ENCODE results near the gene RIPK1.

Gene RIPK1

DNA sequence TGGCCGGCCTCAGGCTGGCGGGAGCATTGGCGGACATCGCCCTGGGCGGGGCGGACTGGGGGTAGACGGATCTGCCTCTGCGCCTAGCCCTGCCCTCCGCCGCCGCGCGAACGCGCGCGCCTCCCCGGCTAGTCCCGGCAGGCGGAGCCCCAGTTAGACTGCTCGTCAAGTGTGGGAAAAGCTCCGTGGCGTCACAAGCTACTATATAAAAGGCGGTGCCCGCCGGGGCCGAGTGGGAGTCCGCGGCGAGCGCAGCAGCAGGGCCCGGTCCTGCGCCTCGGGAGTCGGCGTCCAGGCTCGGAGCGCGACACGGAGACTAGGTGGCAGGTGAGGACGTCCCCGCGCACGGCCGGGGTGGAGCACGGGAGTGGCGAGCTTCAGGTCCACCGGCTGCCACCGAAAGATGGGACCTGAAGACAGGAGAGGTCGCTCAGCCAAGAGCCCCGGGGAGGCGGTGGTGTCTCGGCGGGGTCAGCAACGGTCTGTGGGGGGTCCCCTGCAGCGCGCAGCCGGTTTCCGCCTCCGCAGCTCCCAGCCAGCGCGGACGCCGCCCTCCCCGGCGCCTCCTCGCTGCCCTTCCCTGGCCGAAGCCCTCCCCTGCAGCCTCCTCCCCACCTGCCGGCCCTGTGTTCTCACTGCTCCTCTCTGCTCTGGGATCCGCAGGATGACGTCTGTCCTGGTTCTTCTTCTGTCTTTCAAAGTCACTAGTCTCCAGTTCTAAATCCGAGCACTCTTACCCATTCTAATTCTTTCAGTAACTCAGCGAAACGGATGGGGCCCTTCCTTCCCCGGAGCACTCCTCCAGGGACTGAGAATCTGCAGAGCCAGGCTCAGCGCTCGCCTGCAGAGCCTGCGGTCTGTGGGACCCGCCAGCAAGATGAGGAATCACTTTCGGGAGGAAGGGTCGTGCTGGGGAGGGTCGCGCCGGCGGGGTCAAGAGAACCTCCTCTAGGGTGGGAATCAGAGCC is 4.3 kb upstream of the RIPK1 start:
- peak; percentile 95 for DNase-seq (ENCODE audit: low read depth)
- H3K4me3 ChIP-seq (ENCODE audit: low read length): peak overlapping the region; percentile 68
- TF ChIP-seq, protein P1, sequence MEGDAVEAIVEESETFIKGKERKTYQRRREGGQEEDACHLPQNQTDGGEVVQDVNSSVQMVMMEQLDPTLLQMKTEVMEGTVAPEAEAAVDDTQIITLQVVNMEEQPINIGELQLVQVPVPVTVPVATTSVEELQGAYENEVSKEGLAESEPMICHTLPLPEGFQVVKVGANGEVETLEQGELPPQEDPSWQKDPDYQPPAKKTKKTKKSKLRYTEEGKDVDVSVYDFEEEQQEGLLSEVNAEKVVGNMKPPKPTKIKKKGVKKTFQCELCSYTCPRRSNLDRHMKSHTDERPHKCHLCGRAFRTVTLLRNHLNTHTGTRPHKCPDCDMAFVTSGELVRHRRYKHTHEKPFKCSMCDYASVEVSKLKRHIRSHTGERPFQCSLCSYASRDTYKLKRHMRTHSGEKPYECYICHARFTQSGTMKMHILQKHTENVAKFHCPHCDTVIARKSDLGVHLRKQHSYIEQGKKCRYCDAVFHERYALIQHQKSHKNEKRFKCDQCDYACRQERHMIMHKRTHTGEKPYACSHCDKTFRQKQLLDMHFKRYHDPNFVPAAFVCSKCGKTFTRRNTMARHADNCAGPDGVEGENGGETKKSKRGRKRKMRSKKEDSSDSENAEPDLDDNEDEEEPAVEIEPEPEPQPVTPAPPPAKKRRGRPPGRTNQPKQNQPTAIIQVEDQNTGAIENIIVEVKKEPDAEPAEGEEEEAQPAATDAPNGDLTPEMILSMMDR (IDR thresholded peaks at IDR 0.05; ENCODE audit: insufficient read depth, low read depth, low read length, missing control alignments): no peak

DNA sequence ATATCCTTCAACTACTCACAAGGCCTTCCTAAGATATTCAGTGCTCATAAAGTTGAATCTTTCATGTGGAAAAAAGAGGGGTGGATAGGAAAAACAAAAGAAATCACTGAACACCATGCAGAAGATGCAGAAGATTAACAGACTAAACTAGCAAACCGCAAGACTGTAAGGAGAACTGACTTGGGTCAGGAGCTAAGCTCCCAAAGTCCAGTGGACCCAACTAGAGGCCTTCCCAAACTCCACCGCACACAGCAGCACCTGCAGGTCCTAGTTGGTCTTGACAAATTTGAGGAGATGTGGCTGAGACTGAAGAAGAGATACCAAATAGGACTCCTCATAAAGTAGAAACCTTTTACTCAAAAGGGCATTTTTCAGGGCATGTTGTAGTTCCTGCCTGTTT is 3.3 kb downstream of the RIPK1 start:
- DNase-seq (ENCODE audit: low read depth): no peak
- TF ChIP-seq, protein P1 (IDR thresholded peaks at IDR 0.05; ENCODE audit: insufficient read depth, low read depth, low read length, missing control alignments): no peak
- H3K4me3 ChIP-seq (ENCODE audit: low read length): no peak overlapping the region

DNA sequence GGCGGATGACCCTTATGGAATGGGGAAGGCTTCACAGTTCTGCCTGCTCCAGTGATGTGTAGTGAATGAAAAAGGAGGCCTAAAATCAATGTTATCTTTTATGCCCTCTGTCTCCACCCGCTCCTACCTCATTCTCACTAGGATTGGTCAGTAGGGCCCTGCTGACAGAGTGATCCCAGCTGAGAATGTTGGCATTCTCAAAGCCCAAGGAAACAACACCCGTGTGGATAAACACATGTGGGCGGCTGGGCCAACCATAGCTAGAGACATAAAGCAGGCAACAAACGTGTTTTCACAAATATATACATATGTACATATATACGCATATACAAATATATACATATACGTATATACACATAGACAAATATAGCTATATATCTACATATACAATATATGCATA is 4.5 kb downstream of the RIPK1 start:
- TF ChIP-seq, protein P1 (IDR thresholded peaks at IDR 0.05; ENCODE audit: insufficient read depth, low read depth, low read length, missing control alignments): no peak
- no peak for DNase-seq (ENCODE audit: low read depth)
- H3K4me3 ChIP-seq (ENCODE audit: low read length): no peak overlapping the region

DNA sequence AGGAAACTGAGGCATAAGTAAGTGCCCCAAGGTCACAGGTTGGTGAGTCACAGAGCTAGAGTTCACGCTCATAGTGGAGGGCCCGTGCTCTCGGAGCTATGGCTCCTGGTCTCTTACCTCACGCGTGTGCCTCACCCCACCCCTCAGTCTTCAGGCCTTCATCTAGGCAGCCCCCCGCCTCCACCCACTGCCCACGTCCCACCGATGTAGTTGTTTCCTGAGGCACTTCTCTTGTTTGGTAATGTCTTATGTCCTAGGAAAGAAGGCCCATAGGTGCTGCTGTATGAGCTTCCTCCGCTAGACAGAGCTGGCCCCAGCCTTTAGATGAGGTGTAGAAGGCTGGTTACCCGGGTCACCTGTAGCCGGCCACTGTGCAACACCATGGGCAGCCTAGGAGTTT is 5.1 kb downstream of the RIPK1 start:
- TF ChIP-seq, protein P1 (IDR thresholded peaks at IDR 0.05; ENCODE audit: insufficient read depth, low read depth, low read length, missing control alignments): no peak
- no peak overlapping the region for H3K4me3 ChIP-seq (ENCODE audit: low read length)

GRCh38 chr6:3075772-3076113 is 7.4 kb downstream of the RIPK1 start:
- H3K4me3 ChIP-seq (ENCODE audit: low read length): no peak overlapping the region

More for the DNA sequence above, 5.1 kb downstream of the RIPK1 start:
- DNase-seq (ENCODE audit: low read depth): no peak

GRCh38 chr6:3076320-3076719 is 8.0 kb downstream of the RIPK1 start:
- TF ChIP-seq, protein P1 (IDR thresholded peaks at IDR 0.05; ENCODE audit: insufficient read depth, low read depth, low read length, missing control alignments): no peak
- no peak for DNase-seq (ENCODE audit: low read depth)
- H3K4me3 ChIP-seq (ENCODE audit: low read length): no peak overlapping the region

More at GRCh38 chr6:3075772-3076113, 7.4 kb downstream of the RIPK1 start:
- no peak for DNase-seq (ENCODE audit: low read depth)
- TF ChIP-seq, protein P1 (IDR thresholded peaks at IDR 0.05; ENCODE audit: insufficient read depth, low read depth, low read length, missing control alignments): no peak

Data from epithelial cell of esophagus (primary cell).